GM23338 (cell line): ENCODE measurements around the gene FNDC3B. TPM values are rescaled to one million over a fixed set of nuclear protein-coding genes. Genes with fewer than 3 reads are reported as not detected.

Source experiments
- ATAC-seq: fragments of 200-7000 bp; cut with Tn5 transposase; 3 replicates; pipeline ENCODE4 v1.9.1; 2020
- DNase-seq: peaks from one replicate; pipeline ENCODE4 v3.0.0-alpha.2; 2015; ENCODE audit warnings: low spot score
- H2AFZ ChIP-seq: fragments of 200-600 bp; sonication (generic); 2 replicates; pipeline ENCODE4 v1.8.0; 2016; ENCODE audit warnings: antibody characterized with exemption, mild to moderate bottlenecking, moderate library complexity
- H3F3A ChIP-seq: fragments of 200-600 bp; sonication (generic); replicated peaks from 2 replicates; pipeline ENCODE4 v1.8.0; 2017; ENCODE audit warnings: antibody characterized with exemption, mixed run types, low read depth
- H3K27ac ChIP-seq: fragments of 200-600 bp; sonication (generic); 2 replicates; pipeline ENCODE4 v1.6.1; 2016; ENCODE audit warnings: low read depth
- H3K27me3 ChIP-seq: fragments of 200-600 bp; sonication (generic); 2 replicates; pipeline ENCODE4 v1.8.0; 2016; ENCODE audit warnings: mild to moderate bottlenecking, mixed run types, moderate library complexity; ENCODE audit not compliant: insufficient read depth
- H3K36me3 ChIP-seq: fragments of 200-600 bp; sonication (generic); 2 replicates; pipeline ENCODE4 v1.8.0; 2016; ENCODE audit warnings: mild to moderate bottlenecking; ENCODE audit not compliant: insufficient read depth
- H3K4me1 ChIP-seq: fragments of 200-600 bp; sonication (generic); 2 replicates; pipeline ENCODE4 v1.8.0; 2016; ENCODE audit warnings: mild to moderate bottlenecking, moderate library complexity; ENCODE audit not compliant: insufficient read depth
- H3K4me2 ChIP-seq: fragments of 200-600 bp; sonication (generic); 2 replicates; pipeline ENCODE4 v1.7.1; 2017; ENCODE audit warnings: mixed run types
- H3K4me3 ChIP-seq: fragments of 200-600 bp; sonication (generic); 2 replicates; pipeline ENCODE4 v1.6.1; 2016; ENCODE audit warnings: mixed run types
- H3K79me2 ChIP-seq: fragments of 200-600 bp; sonication (generic); replicated peaks from 2 replicates; pipeline ENCODE4 v1.8.0; 2017; ENCODE audit warnings: mild to moderate bottlenecking; ENCODE audit not compliant: insufficient read depth
- H3K9me2 ChIP-seq: fragments of 200-600 bp; sonication (generic); 2 replicates; pipeline ENCODE4 v1.8.0; 2017; ENCODE audit not compliant: insufficient read depth
- H4K20me1 ChIP-seq: fragments of 200-600 bp; sonication (generic); replicated peaks from 2 replicates; pipeline ENCODE4 v1.8.0; 2017; ENCODE audit warnings: mild to moderate bottlenecking; ENCODE audit not compliant: insufficient read depth
- H3K27ac Mint-ChIP-seq: 2 replicates; pipeline ENCODE4 v1.8.0; 2020; ENCODE audit warnings: inconsistent platforms, mild to moderate bottlenecking, moderate library complexity, mixed read lengths
- H3K27me3 Mint-ChIP-seq: 3 replicates; pipeline ENCODE4 v1.8.0; 2022; ENCODE audit warnings: low read depth, mild to moderate bottlenecking, moderate library complexity, mixed read lengths, inconsistent platforms; ENCODE audit not compliant: insufficient read depth, poor library complexity
- H3K36me3 Mint-ChIP-seq: 3 replicates; pipeline ENCODE4 v1.8.0; 2021; ENCODE audit warnings: low read depth, mild to moderate bottlenecking, inconsistent platforms, moderate library complexity, mixed read lengths
- H3K4me1 Mint-ChIP-seq: 3 replicates; pipeline ENCODE4 v1.8.0; 2020; ENCODE audit warnings: mild to moderate bottlenecking, inconsistent platforms, mixed read lengths
- H3K4me3 Mint-ChIP-seq: 3 replicates; pipeline ENCODE4 v1.8.0; 2021; ENCODE audit warnings: moderate library complexity, mild to moderate bottlenecking, inconsistent platforms, mixed read lengths
- H3K9me3 Mint-ChIP-seq: 3 replicates; pipeline ENCODE4 v1.8.0; 2020; ENCODE audit warnings: moderate library complexity, mild to moderate bottlenecking, inconsistent platforms, mixed read lengths
- CREB1 ChIP-seq: fragments of 250-450 bp; sonication (Bioruptor Pico); IDR thresholded peaks from 2 replicates; pipeline ENCODE4 v1.5.0; 2020; ENCODE audit warnings: low read depth, mild to moderate bottlenecking, moderate library complexity
- NANOG ChIP-seq: IDR thresholded peaks from 2 replicates; pipeline ENCODE4 v1.6.1; 2016; ENCODE audit warnings: antibody characterized with exemption, borderline replicate concordance
- REST ChIP-seq: IDR thresholded peaks from one replicate; pipeline ENCODE4 v1.6.1; 2018; ENCODE audit warnings: antibody characterized with exemption; ENCODE audit not compliant: unreplicated experiment
- ZNF114 ChIP-seq: fragments of 250-450 bp; sonication (Bioruptor Pico); IDR thresholded peaks from 2 replicates; pipeline ENCODE4 v1.5.0; 2020; ENCODE audit warnings: mild to moderate bottlenecking, moderate library complexity
- ZNF462 ChIP-seq: fragments of 250-450 bp; sonication (Bioruptor Pico); IDR thresholded peaks from 2 replicates; pipeline ENCODE4 v1.5.0; 2020; ENCODE audit warnings: mild to moderate bottlenecking, moderate library complexity
- polyA plus RNA-seq: library from polyadenylated mRNA; unstranded; fragments of >200 nt; fragmentation: Nextera tagmentation; extraction: Ambion mirVana; gene quantifications from 2 replicates; pipeline ENCODE4 v1.2.1, GENCODE V29; 2016
- total RNA-seq: library from RNA; depleted of rRNA; stranded (reverse); fragments of >200 nt; shearing (Covaris generic); gene quantifications from 2 replicates; pipeline ENCODE4 v1.2.3, GENCODE V29; 2014

Gene FNDC3B
- total and polyA plus RNA-seq, 2 experiments from 2014 or later = 19.1 to 55.4 TPM

- no peak for TF ChIP-seq ZNF462
- TF ChIP-seq ZNF114 (CRISPR knock-in tag) = no peak
These were observed 365.0 kb downstream of the FNDC3B start (continued) for GRCh38 chr3:172404237-172404962.

GRCh38 chr3:172405914-172406313, 366.5 kb downstream of the FNDC3B start:
- no peaks in the 10 kb centered on the region for H3K9me2 ChIP-seq
- H4K20me1 ChIP-seq = no peaks in the 10 kb centered on the region
- H3K79me2 ChIP-seq = no peaks in the 10 kb centered on the region
- no peak overlapping the region for H3K27ac ChIP-seq
- Mint-ChIP-seq H3K27me3 (peaks cover 3% of the 10 kb centered on the region), H3K4me3 (no peak overlapping the region), H3K36me3 (peaks cover 24% of the 10 kb centered on the region), H3K27ac (no peak overlapping the region), H3K4me1 (no peaks in the 10 kb centered on the region), H3K9me3 (peaks cover 5% of the 10 kb centered on the region; the same call in 2 of the 3 replicates)
- H3K27me3 ChIP-seq = no peaks in the 10 kb centered on the region
- H3K4me3 ChIP-seq = no peak overlapping the region
- no peaks in the 10 kb centered on the region for H3F3A ChIP-seq
- H3K36me3 ChIP-seq = no peaks in the 10 kb centered on the region
- no peaks in the 10 kb centered on the region for H3K4me1 ChIP-seq
- ATAC-seq = no peak
- H3K4me2 ChIP-seq = no peak overlapping the region
- H2AFZ ChIP-seq = no peak overlapping the region
- no peak for DNase-seq
- TF ChIP-seq NANOG = no peak
- no peak for TF ChIP-seq REST
- TF ChIP-seq ZNF462 = no peak
- no peak for TF ChIP-seq CREB1 (CRISPR knock-in tag)
